A673 (cell line): Measurements from ENCODE around the gene LIN9.

ENCODE experiments used
- CTCF ChIP-seq: fragments of 300-800, 200-600 bp; sonication (generic); conservative IDR thresholded peaks from 2 replicates; pipeline ENCODE4 v1.5.1; 2017; ENCODE audit warnings: low read depth, mild to moderate bottlenecking, antibody characterized with exemption, low read length, moderate library complexity, mixed read lengths
- EZH2 ChIP-seq: fragments of 200-600 bp; sonication (generic); IDR thresholded peaks from 2 replicates; pipeline ENCODE4 v1.6.1; 2017; ENCODE audit warnings: borderline replicate concordance, low read depth, mild to moderate bottlenecking, mixed read lengths, antibody characterized with exemption, low read length; ENCODE audit not compliant: poor library complexity, severe bottlenecking

GRCh38 chr1:226276077-226276682 is 32.8 kb downstream of the LIN9 start:
- no peak for TF ChIP-seq CTCF
- no peak for TF ChIP-seq EZH2
